ENCODE results near the gene CACNA1I. TPM values are rescaled to one million over a fixed set of nuclear protein-coding genes. Genes with fewer than 3 reads are reported as not detected.

The CACNA1I gene
- total RNA-seq, 1 experiment from 2014 or later, result 0.15 TPM

GRCh38 chr22:39731881-39732555 is 161.5 kb downstream of the CACNA1I start:
- Histone ChIP-seq H3K9ac (ENCODE audit: low read length) (no peak overlapping the region), H3K9me3 (ENCODE audit: control insufficient read depth in 1 of 2, insufficient read depth in 1 of 2, low read depth in 1 of 2, low read length in 2 of 2) (no peaks in the 10 kb centered on the region), H3K4me2 (ENCODE audit: low read length) (no peak overlapping the region), H2AFZ (ENCODE audit: low read depth, low read length, poor library complexity, severe bottlenecking) (no peak overlapping the region), H3K79me2 (ENCODE audit: insufficient read depth, low read length) (no peaks in the 10 kb centered on the region), H3K27me3 (ENCODE audit: insufficient read depth, low read length) (no peaks in the 10 kb centered on the region), H3K9me2 (ENCODE audit: insufficient read depth) (no peaks in the 10 kb centered on the region), H4K20me1 (ENCODE audit: insufficient read depth) (no peaks in the 10 kb centered on the region), H3K4me1 (ENCODE audit: control insufficient read depth in 1 of 2, insufficient read depth in 2 of 2, low read length in 2 of 2) (no peaks in the 10 kb centered on the region), H3K4me3 (replicated peaks in 1 of 2; ENCODE audit: low read depth in 1 of 2, low read length in 2 of 2) (no peak overlapping the region), H3K36me3 (ENCODE audit: control insufficient read depth in 1 of 2, insufficient read depth in 2 of 2, low read length in 2 of 2) (no peaks in the 10 kb centered on the region), H3K27ac (ENCODE audit: low read depth, low read length) (no peak overlapping the region)
- POLR2A ChIA-PET, result no interaction called here
- intact Hi-C loops (cut with micrococcal nuclease), result no loop called here
- DNase-seq (ENCODE audit: low read depth, low spot score) (no peak), ATAC-seq (0 out of 2 replicates have a peak, but pooled peaks have one; percentile 27)
- BruUV-seq (replicated peaks), result no TSS peak
- RAD21 ChIA-PET (ENCODE audit: low non-redundant PET in 1 of 2, low total read pairs in 2 of 2, uncharacterized antibody in 2 of 2, unreplicated experiment in 2 of 2), result no interaction called here
- CTCF ChIA-PET, result no interaction called here
- TF ChIP-seq POLR2A (IDR thresholded peaks at IDR 0.05; ENCODE audit: borderline replicate concordance, extremely low read depth, insufficient read depth, insufficient read length) (no peak), POLR2AphosphoS5 (IDR thresholded peaks at IDR 0.05; ENCODE audit: low read depth, low read length) (no peak), EZH2 (IDR thresholded peaks at IDR 0.05) (no peak), YY1 (IDR thresholded peaks at IDR 0.05; ENCODE audit: extremely low read depth, insufficient replicate concordance, low read depth, low read length) (no peak), CTCF (IDR thresholded peaks at IDR 0.05 in 2 of 3, conservative IDR thresholded peaks at IDR 0.05 in 1 of 3; ENCODE audit: borderline replicate concordance in 1 of 3, insufficient read depth in 1 of 3, low read depth in 2 of 3, low read length in 2 of 3) (no peak), ZFX (IDR thresholded peaks at IDR 0.05) (no peak), REST (IDR thresholded peaks at IDR 0.05; ENCODE audit: low read depth) (no peak), SP1 (IDR thresholded peaks at IDR 0.05; ENCODE audit: low read depth) (no peak)
